CD14-positive monocyte (primary cell): ENCODE results near the gene TMEM51. TPM values are rescaled to one million over a fixed set of nuclear protein-coding genes. Genes with fewer than 3 reads are reported as not detected.

Experiments
- DNase-seq, 3 donors: peaks; one replicate each; pipeline ENCODE4 v3.0.0-alpha.2; 2011 to 2022
- H2AFZ ChIP-seq: 2 replicates; pipeline ENCODE4 v1.6.0; 2012; ENCODE audit warnings: mild to moderate bottlenecking, low read depth, low read length, inconsistent platforms; ENCODE audit not compliant: insufficient read depth, poor library complexity, severe bottlenecking
- H3K27ac ChIP-seq, 2 donors: 1 replicate in 1 of 2; 2 replicates in 1 of 2; pipeline ENCODE4 v1.5.1; 2012 to 2013; ENCODE audit warnings: low read length in 2 of 2, control low read depth in 1 of 2, inconsistent platforms in 1 of 2, low read depth in 1 of 2, mild to moderate bottlenecking in 1 of 2
- H3K27me3 ChIP-seq, 2 donors: one replicate each; pipeline versions ENCODE4 v1.6.0 to v1.6.1; 2011 to 2013; ENCODE audit warnings: low read length in 2 of 2; ENCODE audit not compliant: control insufficient read depth in 2 of 2, insufficient read depth in 2 of 2
- H3K36me3 ChIP-seq, 2 donors: replicated peaks in 1 of 2; 1 replicate in 1 of 2; 2 replicates in 1 of 2; pipeline versions ENCODE4 v1.5.1 to v1.6.1; 2012 to 2013; ENCODE audit warnings: low read length in 2 of 2, control low read depth in 1 of 2, inconsistent platforms in 1 of 2, mild to moderate bottlenecking in 1 of 2; ENCODE audit not compliant: insufficient read depth in 2 of 2, control insufficient read depth in 1 of 2
- H3K4me1 ChIP-seq, 2 donors: 1 replicate in 1 of 2; 2 replicates in 1 of 2; pipeline versions ENCODE4 v1.5.1 to v1.6.1; 2012 to 2013; ENCODE audit warnings: low read length in 2 of 2, control low read depth in 1 of 2, inconsistent platforms in 1 of 2, mild to moderate bottlenecking in 1 of 2, moderate library complexity in 1 of 2; ENCODE audit not compliant: insufficient read depth in 2 of 2, control insufficient read depth in 1 of 2
- H3K4me2 ChIP-seq: replicated peaks from 2 replicates; pipeline ENCODE3; 2012; ENCODE audit warnings: low read length, moderate library complexity, mild to moderate bottlenecking; ENCODE audit not compliant: poor library complexity, severe bottlenecking; ENCODE audit errors: extremely low read depth
- H3K4me3 ChIP-seq, 3 experiments: fragments of 200-600 bp in 1 of 3; sonication (generic) in 1 of 3; replicated peaks in 1 of 3; 1 replicate in 2 of 3; 2 replicates in 1 of 3; pipeline ENCODE4 v1.5.1; 2011 to 2013; ENCODE audit warnings: low read length in 3 of 3, mild to moderate bottlenecking in 3 of 3, control low read depth in 2 of 3, low read depth in 2 of 3, inconsistent platforms in 1 of 3, moderate library complexity in 1 of 3
- H3K79me2 ChIP-seq: 2 replicates; pipeline ENCODE4 v1.6.0; 2012; ENCODE audit warnings: mild to moderate bottlenecking, control low read depth, inconsistent platforms, low read length, moderate library complexity; ENCODE audit not compliant: insufficient read depth
- H3K9ac ChIP-seq: 2 replicates; pipeline ENCODE4 v1.6.0; 2017; ENCODE audit warnings: low read length, mild to moderate bottlenecking; ENCODE audit not compliant: insufficient read depth, poor library complexity, severe bottlenecking
- H3K9me3 ChIP-seq, 2 donors: replicated peaks in 1 of 2; 1 replicate in 1 of 2; 2 replicates in 1 of 2; pipeline versions ENCODE4 v1.5.1 to v1.6.1; 2012 to 2013; ENCODE audit warnings: low read length in 2 of 2, control low read depth in 1 of 2; ENCODE audit not compliant: control insufficient read depth in 1 of 2, insufficient read depth in 1 of 2
- H4K20me1 ChIP-seq: 2 replicates; pipeline ENCODE4 v1.6.0; 2012; ENCODE audit warnings: mild to moderate bottlenecking, low read length, control low read depth, moderate library complexity; ENCODE audit not compliant: insufficient read depth
- H3K27ac Mint-ChIP-seq, 7 donors: one replicate each; pipeline ENCODE4 v1.8.0; 2020; ENCODE audit warnings: mild to moderate bottlenecking in 7 of 7, mixed read lengths in 7 of 7, moderate library complexity in 6 of 7, inconsistent platforms in 2 of 7
- H3K27me3 Mint-ChIP-seq, 3 donors: one replicate each; pipeline ENCODE4 v1.8.0; 2021 to 2022; ENCODE audit warnings: low read depth in 3 of 3, mild to moderate bottlenecking in 3 of 3, mixed read lengths in 3 of 3, moderate library complexity in 3 of 3, inconsistent platforms in 1 of 3
- H3K36me3 Mint-ChIP-seq, 2 donors: one replicate each; pipeline ENCODE4 v1.8.0; 2020; ENCODE audit warnings: mixed read lengths in 2 of 2, inconsistent platforms in 1 of 2, mild to moderate bottlenecking in 1 of 2
- H3K4me1 Mint-ChIP-seq: one replicate; pipeline ENCODE4 v1.8.0; 2020; ENCODE audit warnings: mild to moderate bottlenecking, mixed read lengths
- H3K4me3 Mint-ChIP-seq, 2 donors: one replicate each; pipeline ENCODE4 v1.8.0; 2020; ENCODE audit warnings: mild to moderate bottlenecking in 2 of 2, mixed read lengths in 2 of 2, moderate library complexity in 1 of 2
- H3K9me3 Mint-ChIP-seq, 7 donors: one replicate each; pipeline ENCODE4 v1.8.0; 2020 to 2022; ENCODE audit warnings: mixed read lengths in 7 of 7, mild to moderate bottlenecking in 6 of 7, moderate library complexity in 6 of 7, inconsistent platforms in 2 of 7
- CTCF ChIP-seq: fragments of 200-600 bp; IDR thresholded peaks from one replicate; pipeline ENCODE4 v1.8.0; 2022; ENCODE audit warnings: antibody characterized with exemption, mild to moderate bottlenecking
- WGBS: methylation state at CpG from one replicate; pipeline ENCODE4 v1.1.5; 2013; ENCODE audit warnings: missing lambda C conversion rate; ENCODE audit not compliant: insufficient coverage; 5-methylcytosine and 5-hydroxymethylcytosine counted together
- intact Hi-C, 2 donors: fragments of 100-400 bp; cut with micrococcal nuclease; formaldehyde crosslinking; loops; one replicate each; pipeline versions ENCODE4 v1.15.0 to v1.15.1; 2023
- polyA plus RNA-seq, 3 donors: library from polyadenylated mRNA; depleted of rRNA in 1 of 3; unstranded in 2 of 3; stranded (reverse) in 1 of 3; fragments of 300-500 nt in 2 of 3; fragments of >200 nt in 1 of 3; fragmentation: Illumina TruSeq in 2 of 3; gene quantifications; 1 replicate in 2 of 3; 2 replicates in 1 of 3; pipeline ENCODE4 v1.2.3, GENCODE V29; 2012 to 2021

The TMEM51 gene
- polyA plus RNA-seq, 3 donors = 1.2 to 2.5 (median 2.1) TPM

GRCh38 chr1:15148941-15149340, 4.6 kb upstream of the TMEM51 start:
- intact Hi-C loops = no loop called here
- Mint-ChIP-seq H3K36me3 (no peaks in the 10 kb centered on the region), H3K9me3 (peaks cover 0 to 5% (median 2%) of the 10 kb centered on the region in 7 donors), H3K27ac (no peak overlapping the region), H3K4me1 (peaks cover 25% of the 10 kb centered on the region), H3K27me3 (peaks cover 29 to 34% (median 33%) of the 10 kb centered on the region in 3 donors), H3K4me3 (no peak overlapping the region)
- H4K20me1 ChIP-seq = no peaks in the 10 kb centered on the region
- H3K27me3 ChIP-seq = peaks cover 4 to 9% of the 10 kb centered on the region in 2 donors
- H3K27ac ChIP-seq = no peak overlapping the region
- no peak for TF ChIP-seq CTCF
- H3K4me2 ChIP-seq = no peak overlapping the region
- H3K9me3 ChIP-seq = no peaks in the 10 kb centered on the region
- peaks cover 31 to 34% of the 10 kb centered on the region in 2 donors for H3K4me1 ChIP-seq
- DNase-seq = no peak
- H2AFZ ChIP-seq = no peak overlapping the region
- H3K36me3 ChIP-seq = no peaks in the 10 kb centered on the region
- WGBS = 0% methylated on average over 1 of the region's 1 CpG
- H3K4me3 ChIP-seq = no peak overlapping the region
- H3K79me2 ChIP-seq = no peaks in the 10 kb centered on the region
- no peak overlapping the region for H3K9ac ChIP-seq

- 83% methylated on average over 2 of the region's 3 CpGs for WGBS
- Histone ChIP-seq H3K4me3 (no peak overlapping the region), H3K9me3 (no peaks in the 10 kb centered on the region), H2AFZ (no peak overlapping the region), H3K27ac (no peak overlapping the region), H3K9ac (no peak overlapping the region), H3K79me2 (no peaks in the 10 kb centered on the region), H3K27me3 (peaks cover 15 to 16% of the 10 kb centered on the region in 2 donors), H4K20me1 (no peaks in the 10 kb centered on the region), H3K4me1 (peaks cover 41 to 44% of the 10 kb centered on the region in 2 donors), H3K36me3 (no peaks in the 10 kb centered on the region), H3K4me2 (no peak overlapping the region)
- H3K9me3 Mint-ChIP-seq = peaks cover 0 to 6% (median 3%) of the 10 kb centered on the region in 7 donors
- intact Hi-C loops = loop anchor here in 1 of 2 donors (5.0 kb wide), 1 partner anchor 122 kb away; no protein-coding TSS in a partner anchor
- H3K4me3 Mint-ChIP-seq = no peak overlapping the region
- H3K36me3 Mint-ChIP-seq = peaks cover 3 to 7% of the 10 kb centered on the region in 2 donors
- peaks cover 35% of the 10 kb centered on the region for H3K4me1 Mint-ChIP-seq
- no peak overlapping the region for H3K27ac Mint-ChIP-seq
- DNase-seq = no peak
- peaks cover 41 to 47% (median 46%) of the 10 kb centered on the region in 3 donors for H3K27me3 Mint-ChIP-seq
- no peak for TF ChIP-seq CTCF
Measured at GRCh38 chr1:15150376-15150775, 3.2 kb upstream of the TMEM51 start.
